GM20431 (cell line): ENCODE measurements around the gene ATP2A3.

Experiments used
- in situ Hi-C: fragments of 300-500 bp; cut with MseI, MboI; formaldehyde crosslinking; loops from one replicate; pipeline ENCODE4 v1.15.0; 2020; ENCODE audit warnings: low sequenced_read_pairs; ENCODE audit not compliant: unreplicated experiment

The ATP2A3 gene

GRCh38 chr17:3885970-3886369 is 78.3 kb downstream of the ATP2A3 start:
- in situ Hi-C loops = no loop called here

DNA sequence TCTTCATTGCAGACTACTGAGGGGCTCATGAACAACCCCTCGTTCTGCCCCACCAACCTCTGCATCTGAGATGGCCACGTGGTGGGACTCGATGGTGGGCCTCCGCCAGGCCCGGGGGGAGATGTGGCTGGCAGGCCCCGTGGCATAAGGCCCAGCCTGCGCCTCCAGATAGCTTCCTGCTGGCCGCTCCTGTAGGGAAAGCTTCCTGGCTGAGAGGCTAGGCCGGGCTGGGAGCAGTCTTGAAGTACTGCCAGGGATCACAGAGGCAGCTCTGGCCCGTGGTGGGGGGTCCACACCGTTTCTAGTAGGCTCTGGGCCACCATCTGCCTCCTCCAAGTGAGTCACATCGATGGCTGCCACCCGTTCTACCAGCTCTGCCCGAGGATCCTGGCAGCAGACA is 79.0 kb downstream of the ATP2A3 start:
- in situ Hi-C loops = no loop called here

DNA sequence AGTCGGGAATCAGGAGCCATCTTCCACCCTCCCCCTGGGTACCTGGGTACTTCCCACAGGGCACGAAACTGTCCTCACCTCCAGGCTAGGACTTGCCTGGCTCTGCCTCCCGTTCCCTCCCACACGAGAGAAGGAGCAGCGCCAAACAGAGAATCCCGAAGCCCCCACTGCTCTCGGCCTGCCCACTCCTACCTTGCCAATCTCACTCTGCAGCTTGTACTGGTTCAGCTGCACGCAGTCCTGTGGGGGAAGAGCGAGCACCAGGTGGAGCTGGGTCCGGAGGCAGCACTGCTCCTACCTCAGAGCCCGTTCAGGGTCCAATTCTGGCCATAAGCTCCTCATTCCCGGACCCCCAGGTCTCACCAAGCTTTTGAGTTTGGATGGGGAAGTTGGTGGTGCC is 80.0 kb downstream of the ATP2A3 start:
- in situ Hi-C loops = no loop called here

GRCh38 chr17:3882276-3882675 is 82.0 kb downstream of the ATP2A3 start:
- in situ Hi-C loops = no loop called here

DNA sequence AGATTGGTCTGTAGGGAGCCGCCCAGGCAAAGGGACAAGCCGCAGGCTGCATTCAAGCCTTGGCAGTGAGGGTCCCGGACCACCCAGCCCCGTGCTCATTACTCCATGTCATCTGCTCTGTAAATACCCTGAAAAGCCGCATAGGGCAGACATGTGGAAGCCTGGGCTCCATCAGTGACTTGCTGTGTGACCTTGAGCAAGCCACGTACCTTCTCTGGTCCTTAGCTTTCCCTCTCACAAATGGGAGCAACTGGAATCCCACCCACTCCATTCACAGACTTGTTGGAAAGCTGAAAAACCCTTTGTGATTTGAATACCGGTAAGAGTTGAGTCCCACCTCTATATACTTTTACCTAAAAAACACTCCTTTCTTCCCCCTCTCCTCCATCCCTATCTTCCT is 83.3 kb downstream of the ATP2A3 start:
- in situ Hi-C loops = no loop called here

GRCh38 chr17:3879591-3880417 is 84.4 kb downstream of the ATP2A3 start:
- in situ Hi-C loops = no loop called here

GRCh38 chr17:3879186-3879585 is 85.1 kb downstream of the ATP2A3 start:
- in situ Hi-C loops = no loop called here

DNA sequence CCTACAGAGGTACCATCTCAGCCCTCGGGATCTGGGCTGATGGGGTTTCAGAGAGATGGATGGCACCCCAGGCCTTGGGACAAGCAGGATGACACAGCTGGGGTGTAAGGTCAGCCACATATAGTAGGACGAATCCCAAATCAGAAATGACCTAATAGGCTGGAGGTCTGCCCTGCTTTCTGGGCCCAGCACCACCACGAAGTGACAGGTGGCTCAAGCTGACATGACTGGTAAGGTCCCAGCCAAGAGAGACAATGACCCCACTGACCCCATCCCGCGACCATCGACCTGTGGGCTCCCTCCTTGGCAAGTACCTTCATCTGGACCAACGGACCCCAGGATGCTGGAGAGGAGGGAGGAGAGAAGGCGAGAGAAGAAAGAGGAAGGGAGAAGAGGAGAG is 87.0 kb downstream of the ATP2A3 start:
- in situ Hi-C loops = no loop called here

GRCh38 chr17:3875317-3875716 is 88.9 kb downstream of the ATP2A3 start:
- in situ Hi-C loops = no loop called here
